GM18505 (cell line): Measurements from ENCODE around the gene ITGA1.

ENCODE experiments used
- ATAC-seq: cut with Tn5 transposase; IDR thresholded peaks from one replicate; pipeline ENCODE4 v1.9.1; 2021; ENCODE audit not compliant: unreplicated experiment
- POLR2A ChIP-seq: IDR thresholded peaks from 4 replicates; pipeline ENCODE4 v1.6.1; 2011; ENCODE audit warnings: borderline replicate concordance; ENCODE audit not compliant: insufficient read depth, insufficient read length; ENCODE audit errors: extremely low read depth

ITGA1 gene

DNA sequence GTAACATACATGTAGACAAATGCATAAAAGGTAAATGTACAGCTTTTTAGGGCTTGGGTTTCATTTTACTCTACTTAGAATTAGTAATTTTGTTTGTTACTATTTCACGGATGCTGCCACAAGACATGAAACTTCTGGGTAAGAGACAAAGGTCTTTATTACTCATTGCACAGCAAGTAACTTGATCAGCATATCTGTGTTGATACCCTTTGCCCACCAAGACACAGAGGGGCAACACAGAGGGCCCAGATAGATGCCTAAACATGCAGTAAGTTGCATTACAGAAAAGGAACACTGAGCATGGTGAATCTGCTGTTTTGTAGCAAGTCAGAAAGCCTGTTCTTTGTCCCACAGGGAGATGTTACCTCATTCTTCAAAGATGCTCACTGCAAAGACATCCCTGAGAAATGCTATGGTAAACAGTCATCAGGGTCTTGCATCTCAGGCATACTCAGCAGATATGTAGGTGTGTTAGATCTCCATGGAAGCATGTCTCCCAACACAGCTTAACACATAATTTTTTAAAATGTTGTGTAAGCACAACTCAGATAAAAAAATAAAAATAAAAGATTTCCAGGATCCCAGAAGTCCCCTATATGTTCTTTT lies 211.7 kb downstream of the ITGA1 start:
- TF ChIP-seq POLR2A = no peak
- ATAC-seq = peak; percentile 27

- TF ChIP-seq POLR2A = no peak
- ATAC-seq = no peak
Measured at GRCh38 chr5:53001541-53001940, 213.8 kb downstream of the ITGA1 start.

DNA sequence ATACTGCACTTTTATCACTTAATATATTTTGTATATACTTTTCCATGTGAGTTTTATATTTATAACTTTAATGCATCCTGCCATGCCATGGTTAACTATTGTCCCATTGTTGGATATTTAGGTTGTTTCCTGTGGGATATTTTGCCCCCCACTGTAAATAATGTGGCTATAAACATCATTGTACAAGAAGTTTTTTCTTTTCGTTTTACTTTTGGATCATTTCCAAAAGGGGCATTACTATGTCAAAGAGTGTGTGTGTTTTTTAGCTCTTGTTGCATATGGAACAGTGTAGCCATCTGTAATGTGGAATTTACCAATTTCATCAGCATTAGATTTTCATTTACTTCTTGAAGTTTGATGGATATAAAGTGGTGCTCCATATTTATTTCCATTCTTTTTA lies 214.8 kb downstream of the ITGA1 start:
- TF ChIP-seq POLR2A = no peak
- no peak for ATAC-seq

- no peak for ATAC-seq
- TF ChIP-seq POLR2A = no peak
Measured at GRCh38 chr5:53003144-53003543, 215.4 kb downstream of the ITGA1 start.

GRCh38 chr5:53006911-53007890 lies 219.5 kb downstream of the ITGA1 start:
- ATAC-seq = no peak
- no peak for TF ChIP-seq POLR2A

GRCh38 chr5:53008751-53009150 lies 221.0 kb downstream of the ITGA1 start:
- no peak for TF ChIP-seq POLR2A
- peak; percentile 99 for ATAC-seq
